Fibroblast of villous mesenchyme (primary cell): ENCODE results near the gene CACNA1A. TPM values are rescaled to one million over a fixed set of nuclear protein-coding genes. Genes with fewer than 3 reads are reported as not detected.
A peak's percentile ranks its signal among the peaks of the same experiment; 100 is the strongest.
"Not testable (repeated sequence)": the region's sequence is repeated elsewhere in the genome, so short reads cannot be mapped to it uniquely, and the experiment has no call there.

Source experiments
- DNase-seq: peaks from one replicate; pipeline ENCODE4 v3.0.0-alpha.2; 2010; ENCODE audit warnings: low read depth
- H3K4me3 ChIP-seq: 2 replicates; pipeline ENCODE4 v1.5.1; 2011; ENCODE audit warnings: low read depth, mild to moderate bottlenecking, low read length
- total RNA-seq: library from RNA; depleted of rRNA; stranded (reverse); fragments of >200 nt; gene quantifications from 2 replicates; pipeline ENCODE4 v1.2.3, GENCODE V29; 2012
- TF ChIP-seq, protein P1 (sequence below): IDR thresholded peaks from 2 replicates; pipeline ENCODE4 v1.5.1; 2012; ENCODE audit warnings: low read depth, mild to moderate bottlenecking, low read length; ENCODE audit not compliant: insufficient read depth

Gene CACNA1A
- total RNA-seq, 1 donor: 0.43 TPM

DNA sequence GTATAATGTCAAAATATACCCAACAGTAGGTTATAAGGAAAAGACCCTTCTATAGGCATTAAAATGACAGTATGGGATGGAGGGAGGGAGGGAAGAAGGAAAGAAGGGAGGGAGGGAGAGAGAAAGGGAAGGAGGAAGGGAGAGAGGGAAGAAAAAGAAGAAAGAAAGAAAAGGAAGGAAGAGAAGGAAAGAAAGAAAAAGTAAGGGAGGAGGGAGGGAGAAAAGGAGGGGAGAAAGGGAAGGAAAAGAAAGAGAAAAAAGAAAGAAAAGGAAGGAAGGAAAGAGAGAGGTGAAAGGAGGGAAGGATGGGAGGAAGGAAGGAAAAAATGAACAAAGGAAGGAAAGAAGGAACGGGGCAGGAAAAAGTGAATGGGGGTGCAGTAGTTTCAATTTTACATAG is 35.3 kb upstream of the CACNA1A start:
- DNase-seq: no peak
- no peak overlapping the region for H3K4me3 ChIP-seq
- TF ChIP-seq, protein P1, sequence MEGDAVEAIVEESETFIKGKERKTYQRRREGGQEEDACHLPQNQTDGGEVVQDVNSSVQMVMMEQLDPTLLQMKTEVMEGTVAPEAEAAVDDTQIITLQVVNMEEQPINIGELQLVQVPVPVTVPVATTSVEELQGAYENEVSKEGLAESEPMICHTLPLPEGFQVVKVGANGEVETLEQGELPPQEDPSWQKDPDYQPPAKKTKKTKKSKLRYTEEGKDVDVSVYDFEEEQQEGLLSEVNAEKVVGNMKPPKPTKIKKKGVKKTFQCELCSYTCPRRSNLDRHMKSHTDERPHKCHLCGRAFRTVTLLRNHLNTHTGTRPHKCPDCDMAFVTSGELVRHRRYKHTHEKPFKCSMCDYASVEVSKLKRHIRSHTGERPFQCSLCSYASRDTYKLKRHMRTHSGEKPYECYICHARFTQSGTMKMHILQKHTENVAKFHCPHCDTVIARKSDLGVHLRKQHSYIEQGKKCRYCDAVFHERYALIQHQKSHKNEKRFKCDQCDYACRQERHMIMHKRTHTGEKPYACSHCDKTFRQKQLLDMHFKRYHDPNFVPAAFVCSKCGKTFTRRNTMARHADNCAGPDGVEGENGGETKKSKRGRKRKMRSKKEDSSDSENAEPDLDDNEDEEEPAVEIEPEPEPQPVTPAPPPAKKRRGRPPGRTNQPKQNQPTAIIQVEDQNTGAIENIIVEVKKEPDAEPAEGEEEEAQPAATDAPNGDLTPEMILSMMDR: no peak

DNA sequence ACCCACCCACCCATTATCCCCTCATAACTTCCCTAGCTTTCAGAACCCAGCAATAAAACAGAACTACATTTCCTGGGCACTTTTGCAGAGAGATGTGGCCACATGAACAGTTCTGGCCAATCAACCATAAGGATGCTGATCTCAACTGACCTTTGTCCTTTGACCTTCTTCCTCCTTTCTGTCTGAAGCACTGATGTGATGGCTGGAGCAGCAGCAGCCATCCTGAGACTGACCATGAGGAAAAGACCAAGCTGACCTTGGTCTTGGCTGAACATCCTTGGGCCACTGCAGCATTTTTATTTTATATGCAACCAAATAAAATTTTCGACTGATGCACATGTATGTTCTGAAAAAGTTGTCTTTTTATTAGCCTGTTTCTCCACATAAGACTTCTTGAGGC is 33.1 kb upstream of the CACNA1A start:
- TF ChIP-seq, protein P1: no peak
- no peak for DNase-seq
- H3K4me3 ChIP-seq: no peak overlapping the region

DNA sequence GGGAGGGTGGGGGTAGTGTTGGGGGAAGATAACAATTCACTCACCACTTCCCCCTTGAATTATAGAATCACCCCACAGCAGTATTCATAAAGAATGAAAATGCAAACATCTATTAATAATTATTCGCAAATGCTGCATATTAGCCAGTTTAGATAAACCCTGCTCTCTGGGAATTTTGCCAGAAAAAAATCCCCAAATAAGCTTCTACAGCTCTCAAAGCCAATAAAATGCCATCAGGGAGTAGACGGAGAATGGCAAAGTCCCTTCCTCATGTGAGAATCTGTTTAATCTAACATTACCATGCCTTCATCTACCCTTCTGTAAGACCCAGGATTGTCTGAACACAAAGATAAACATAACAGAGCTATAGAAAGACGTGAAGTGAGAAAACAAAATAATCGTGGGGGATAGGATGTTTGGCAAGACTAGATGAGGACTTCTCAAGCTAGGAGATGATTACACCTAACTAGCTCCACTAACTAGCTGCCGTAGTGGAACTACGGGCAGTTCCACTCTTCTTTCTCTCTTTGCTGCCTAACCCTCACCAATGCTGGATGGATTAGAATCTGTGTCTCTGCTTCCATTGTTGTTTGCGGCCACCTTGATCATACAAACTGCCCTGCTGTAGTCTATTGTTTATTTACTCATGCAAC is 32.4 kb upstream of the CACNA1A start:
- no peak for DNase-seq
- no peak overlapping the region for H3K4me3 ChIP-seq
- TF ChIP-seq, protein P1: no peak

DNA sequence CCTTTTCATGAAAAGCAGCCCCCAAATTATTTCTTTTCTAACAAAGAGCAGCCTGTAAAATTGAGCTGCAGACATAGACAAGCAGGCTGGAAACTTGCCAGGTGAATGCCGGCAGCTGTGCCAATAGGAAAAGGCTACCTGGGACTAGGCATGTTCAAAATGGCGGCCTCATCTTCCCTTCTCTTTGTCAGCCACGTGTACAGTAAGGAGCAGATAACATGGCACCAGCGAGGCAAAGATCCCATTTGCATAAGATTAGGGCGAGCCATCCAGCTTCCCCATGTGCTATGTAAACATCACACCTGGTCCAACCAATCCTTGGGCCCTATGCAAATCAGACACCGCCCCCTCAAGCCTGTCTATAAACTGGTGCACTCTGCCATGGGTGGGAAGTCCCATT is 31.2 kb upstream of the CACNA1A start:
- no peak overlapping the region for H3K4me3 ChIP-seq
- TF ChIP-seq, protein P1: no peak
- no peak for DNase-seq

DNA sequence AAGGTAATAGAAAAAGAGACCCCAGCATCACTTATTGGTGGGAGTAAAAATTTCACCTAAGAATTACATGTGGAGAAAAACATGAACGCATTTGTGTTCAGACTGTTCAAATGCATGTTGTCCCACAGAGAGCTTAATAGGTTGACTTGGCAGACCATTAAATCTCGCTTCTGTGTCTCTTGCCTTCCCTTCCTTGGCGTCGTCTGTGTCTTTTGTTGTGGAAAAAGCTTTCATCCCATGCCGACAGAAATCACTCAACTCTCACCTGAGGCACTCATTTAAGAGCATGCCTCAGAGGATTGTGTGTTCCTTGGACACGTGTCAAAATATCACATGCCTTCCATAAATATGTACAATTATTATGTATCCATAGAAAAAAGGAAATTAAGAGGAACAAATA is 24.4 kb upstream of the CACNA1A start:
- TF ChIP-seq, protein P1: no peak
- H3K4me3 ChIP-seq: no peak overlapping the region
- DNase-seq: no peak

DNA sequence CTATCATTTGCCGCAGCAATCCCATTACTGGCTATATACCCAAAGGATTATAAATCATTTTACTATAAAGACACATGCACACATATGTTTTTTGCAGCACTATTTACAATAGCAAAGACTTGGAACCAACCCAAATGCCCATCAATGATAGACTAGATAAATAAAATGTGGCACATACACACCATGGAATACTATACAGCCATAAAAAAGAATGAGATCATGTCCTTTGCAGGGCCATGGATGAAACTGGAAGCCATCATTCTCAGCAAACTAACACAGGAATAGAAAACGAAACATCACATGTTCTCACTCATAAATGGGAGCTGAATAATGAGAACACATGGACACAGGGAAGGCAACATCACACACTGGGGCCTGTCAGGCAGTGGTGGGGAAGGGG is 23.4 kb upstream of the CACNA1A start:
- H3K4me3 ChIP-seq, DNase-seq: not testable (repeated sequence)

DNA sequence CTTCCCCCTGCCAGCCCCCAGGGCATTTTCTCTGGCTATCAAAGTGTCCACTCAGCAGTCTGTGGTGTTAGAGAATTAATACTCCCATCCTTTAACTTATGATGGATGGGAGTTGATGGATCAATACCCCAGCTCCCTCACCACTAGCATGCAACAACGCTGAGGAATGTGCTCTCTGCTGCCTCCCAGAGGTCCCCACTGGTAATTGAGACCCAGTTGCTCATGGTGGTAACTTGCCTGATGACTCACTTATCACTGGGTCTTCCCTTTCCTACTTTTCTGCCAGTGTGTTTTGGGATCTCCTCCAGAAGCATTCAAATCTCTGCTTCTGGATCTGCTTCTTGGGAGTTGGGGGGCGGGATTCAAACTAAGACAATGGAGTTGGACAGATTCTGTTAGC is 20.3 kb upstream of the CACNA1A start:
- TF ChIP-seq, protein P1: peak; percentile 9
- no peak overlapping the region for H3K4me3 ChIP-seq
- DNase-seq: no peak
